CD4-positive, alpha-beta T cell treated with Interleukin-4 for 1 hour (primary cell): ENCODE measurements around the gene CARD16.
A peak's percentile ranks its signal among the peaks of the same experiment; 100 is the strongest.
"Not testable (repeated sequence)": the region's sequence is repeated elsewhere in the genome, so short reads cannot be mapped to it uniquely, and the experiment has no call there.

Experiments used
- DNase-seq, 2 donors: peaks; one replicate each; pipeline ENCODE4 v3.0.0-alpha.2; 2020 to 2022

The CARD16 gene

DNA sequence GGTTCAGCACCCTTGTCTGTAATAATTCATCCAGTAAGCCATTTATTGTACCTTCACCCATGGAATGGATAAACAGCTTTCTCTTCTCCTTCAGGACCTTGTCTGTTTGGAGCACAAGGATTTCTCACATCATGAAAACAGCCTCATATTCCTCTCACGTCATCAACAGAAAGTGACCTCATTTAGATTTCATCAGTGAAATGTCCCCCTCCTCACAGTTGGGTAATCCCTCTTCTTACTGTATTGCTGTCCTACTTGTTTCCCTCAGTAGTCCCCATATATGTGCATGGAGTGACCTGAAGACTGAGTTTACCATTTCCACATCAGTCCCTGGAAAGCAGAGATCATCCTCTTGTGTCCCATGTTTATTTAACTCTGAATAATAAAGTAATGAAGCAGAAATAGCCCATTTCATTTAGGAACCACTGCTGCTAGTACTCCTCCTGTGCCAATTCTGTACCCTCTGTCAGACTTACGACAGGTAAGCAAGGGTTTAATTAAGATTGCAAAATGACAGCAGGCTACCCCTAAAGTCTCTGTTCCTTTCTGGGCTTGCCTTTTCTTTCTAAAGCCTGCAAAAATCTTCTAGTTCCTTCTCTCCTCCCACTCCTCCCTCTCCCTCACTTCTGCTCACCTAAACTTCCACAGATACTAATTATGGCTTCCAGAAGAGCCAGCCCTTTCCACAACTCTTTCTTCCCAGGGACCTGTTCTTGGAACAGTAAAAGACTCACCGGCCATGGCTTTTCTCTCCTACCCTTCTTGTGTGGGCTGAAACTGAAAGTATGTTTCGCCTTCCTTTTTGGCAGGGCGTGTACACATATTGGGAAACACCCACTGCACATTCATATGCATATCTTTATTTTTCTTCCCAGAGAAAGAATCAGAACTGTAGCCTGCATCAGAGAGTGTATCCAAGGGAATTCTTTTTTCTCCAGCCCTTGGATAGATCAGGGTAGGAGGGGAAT is at the start of gene CARD16:
CARD16 (minus strand) TSS at position 779 of the 968 bp plus-strand sequence; CDS start at position 741, 38 bp downstream.
- DNase-seq, result peak; percentile 61 to 69

DNA sequence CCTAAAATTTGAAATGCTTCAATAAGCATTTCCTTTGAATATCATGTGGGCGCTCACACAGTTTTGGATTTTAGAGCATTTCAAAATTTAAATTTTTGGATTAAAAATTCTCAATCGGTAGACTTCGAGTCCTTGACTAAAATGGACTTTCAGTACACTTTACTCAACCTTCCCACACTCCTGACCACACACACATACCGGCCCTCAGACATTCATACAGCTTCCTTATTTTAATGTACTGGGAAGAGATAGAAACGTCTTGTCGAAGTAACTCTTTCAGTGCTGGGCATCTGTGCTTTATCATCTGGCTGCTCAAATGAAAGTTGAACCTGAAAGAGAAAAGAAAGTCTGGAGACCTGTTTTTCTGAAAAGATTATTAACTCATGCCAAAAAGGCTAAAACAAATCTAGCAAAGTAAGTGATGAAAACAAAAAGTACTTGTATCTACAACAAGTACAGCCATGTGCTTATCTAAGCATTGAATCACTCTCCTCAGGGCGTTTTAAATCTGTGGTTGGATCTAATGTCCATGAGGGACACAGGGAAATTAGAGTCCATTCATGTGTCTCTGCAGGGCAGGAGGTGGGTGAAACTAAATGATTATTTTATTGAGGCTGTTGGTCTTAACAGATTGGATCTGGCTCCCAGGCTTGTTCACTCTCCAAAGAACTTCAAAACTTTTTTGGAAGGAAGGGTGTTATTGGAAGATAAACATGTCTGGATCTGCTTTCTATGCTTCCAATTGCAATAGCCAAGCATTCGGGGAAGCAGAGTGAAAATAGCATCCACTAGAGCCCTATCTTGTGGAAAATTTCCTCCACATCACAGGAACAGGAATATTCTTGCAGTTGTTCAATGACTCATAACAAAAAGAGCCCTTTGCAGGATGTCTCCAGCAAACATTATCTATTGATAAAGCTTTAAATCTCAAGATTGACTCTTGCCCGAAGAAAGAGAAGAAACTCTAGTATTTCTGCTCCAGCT is 47.4 kb upstream of the CARD16 start:
- DNase-seq, result no peak

DNA sequence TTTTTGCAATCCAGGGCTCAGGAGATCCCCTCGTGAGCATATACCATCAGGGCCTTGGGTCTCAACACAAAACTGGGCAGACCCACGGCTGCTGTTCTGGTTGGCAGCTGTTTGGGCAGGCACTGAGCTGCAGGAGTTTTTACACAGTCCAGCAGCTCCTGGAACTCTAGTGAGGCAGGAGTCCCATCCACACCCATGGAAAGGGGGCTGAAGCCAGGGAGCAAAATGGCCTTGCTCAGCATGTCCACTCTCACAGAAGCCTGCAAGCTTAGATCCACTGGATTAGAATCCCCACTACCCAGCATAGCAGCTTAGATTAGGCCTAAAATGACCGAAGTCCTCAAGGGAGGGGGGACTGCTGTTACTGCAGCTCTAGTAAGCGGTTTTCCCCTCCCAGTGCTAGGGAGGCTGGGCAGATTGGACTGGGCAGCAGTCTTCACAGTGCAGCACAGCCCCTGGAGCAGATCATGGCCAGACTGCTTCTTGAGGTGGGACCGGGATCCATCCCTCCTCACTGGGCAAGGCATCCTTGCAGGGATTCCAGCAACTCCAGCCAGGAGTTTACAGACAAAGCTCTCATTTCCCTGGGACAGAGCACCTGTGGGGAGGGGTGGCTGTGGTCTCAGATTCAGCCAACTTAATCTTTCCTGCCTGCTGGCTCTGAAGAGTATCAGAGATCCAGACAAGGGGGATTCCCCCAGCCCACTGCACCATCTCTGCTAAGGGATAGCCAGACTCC is 36.4 kb upstream of the CARD16 start:
- no peak for DNase-seq

GRCh38 chr11:105080171-105080906 is 35.2 kb upstream of the CARD16 start:
- not testable (repeated sequence) for DNase-seq

GRCh38 chr11:105078283-105078682 is 33.1 kb upstream of the CARD16 start:
- DNase-seq, result no peak

- DNase-seq, result not testable (repeated sequence)
These were observed 32.1 kb upstream of the CARD16 start for GRCh38 chr11:105077141-105077790.

- no peak for DNase-seq
These were observed 29.0 kb upstream of the CARD16 start for GRCh38 chr11:105074166-105074530.

GRCh38 chr11:105073456-105074165 is 28.5 kb upstream of the CARD16 start:
- DNase-seq, result no peak

DNA sequence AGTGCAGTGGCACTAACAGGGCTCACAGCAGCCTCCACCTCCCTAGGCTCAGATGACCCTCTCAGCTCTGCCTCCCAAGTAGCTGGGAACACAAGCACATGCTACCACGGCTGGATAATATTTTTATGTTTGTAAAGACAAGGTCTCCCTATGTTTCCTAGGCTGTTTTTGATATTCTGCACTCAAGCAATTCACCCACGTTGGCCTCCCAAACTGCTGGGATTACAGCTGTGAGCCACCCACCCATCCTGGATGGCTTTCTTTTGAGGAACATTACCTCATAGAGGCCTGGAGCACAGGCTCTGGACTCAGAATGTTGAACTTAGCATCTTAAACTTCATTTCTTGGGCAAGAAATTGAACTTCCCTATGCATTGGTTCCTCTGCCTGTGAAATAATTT is 26.9 kb upstream of the CARD16 start:
- DNase-seq, result not testable (repeated sequence)

- DNase-seq, result peak in 1 of 2 donors; percentile 82
These were observed 26.1 kb upstream of the CARD16 start for GRCh38 chr11:105071089-105071732.

- DNase-seq, result peak in 1 of 2 donors; percentile 43
These were observed 25.2 kb upstream of the CARD16 start for GRCh38 chr11:105070306-105070705.

GRCh38 chr11:105069749-105070148 is 24.6 kb upstream of the CARD16 start:
- peak in 1 of 2 donors; percentile 19 for DNase-seq

GRCh38 chr11:105063245-105063941 is 18.3 kb upstream of the CARD16 start:
- not testable (repeated sequence) for DNase-seq

DNA sequence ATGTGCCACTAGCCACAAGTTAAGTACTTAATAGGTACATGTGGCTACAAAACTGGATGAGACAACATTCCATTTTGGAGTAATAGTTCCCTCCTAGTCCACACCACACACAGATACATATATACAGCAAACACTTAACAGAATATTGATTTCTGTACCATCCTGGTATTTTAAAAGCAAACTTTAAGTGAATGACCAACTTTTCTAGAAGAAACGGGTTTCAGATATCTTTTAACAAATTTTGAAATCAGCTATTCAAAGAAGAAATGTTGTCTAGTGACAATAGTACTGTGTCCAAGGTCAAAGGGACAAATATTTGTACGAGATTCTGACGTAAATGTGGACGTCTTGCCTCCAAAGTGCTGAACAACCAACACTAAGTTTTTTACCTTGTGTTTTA is 12.3 kb upstream of the CARD16 start:
- no peak for DNase-seq

GRCh38 chr11:105056446-105056845 is 11.3 kb upstream of the CARD16 start:
- no peak for DNase-seq

DNA sequence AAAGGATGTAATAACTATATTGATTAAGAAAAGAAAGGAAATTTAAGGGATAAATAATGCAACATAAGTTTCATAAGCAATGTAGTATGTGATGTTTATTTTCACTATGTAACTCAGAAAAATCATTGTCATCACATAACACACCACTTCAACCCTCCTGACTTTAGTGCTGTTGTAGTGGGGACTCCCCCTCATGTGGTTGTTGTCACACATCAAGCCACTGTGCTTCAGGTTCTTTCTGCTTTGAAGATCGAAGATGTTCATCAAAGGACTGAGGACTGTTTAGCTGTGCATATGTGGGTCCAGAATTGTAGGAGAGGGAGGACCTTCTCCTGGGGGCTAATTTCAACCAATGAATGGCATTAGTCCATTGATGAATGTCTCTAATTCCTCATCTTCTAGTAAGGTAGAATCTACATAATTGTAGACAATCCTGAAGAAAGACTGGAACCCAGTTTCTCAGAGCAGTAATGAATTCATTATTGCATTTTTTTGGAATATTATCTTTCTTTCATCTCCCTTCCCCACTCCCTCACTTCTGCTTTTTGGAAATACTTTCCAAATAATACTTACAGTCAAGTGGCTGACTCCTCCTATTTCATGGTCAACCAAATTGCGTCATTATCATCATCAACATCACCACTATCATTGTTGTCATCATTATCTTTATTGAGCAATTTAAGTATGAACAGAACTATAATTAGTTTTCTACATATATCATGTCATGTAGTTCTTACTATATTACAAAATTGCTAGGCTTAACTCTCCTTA is 9.8 kb upstream of the CARD16 start:
- DNase-seq, result no peak

DNA sequence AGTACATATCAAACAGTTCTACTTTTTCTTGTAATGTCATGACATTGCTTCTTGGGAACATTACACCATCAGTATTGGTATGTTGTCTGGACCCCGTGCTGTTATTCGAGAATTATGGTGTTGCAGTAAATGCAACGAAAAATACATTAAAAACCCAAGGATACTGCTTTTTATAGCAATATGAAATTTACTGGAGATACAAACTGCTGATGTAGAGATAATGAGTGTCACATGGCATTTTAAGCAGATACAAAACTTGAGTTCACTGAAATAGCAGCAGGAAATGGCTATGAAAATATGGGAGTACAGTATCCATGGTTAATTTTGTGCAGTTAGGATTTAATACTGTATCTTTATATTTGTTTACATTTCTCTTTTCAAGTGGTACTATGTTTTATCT is 7.4 kb upstream of the CARD16 start:
- no peak for DNase-seq

GRCh38 chr11:105051559-105051958 is 6.4 kb upstream of the CARD16 start:
- DNase-seq, result no peak

GRCh38 chr11:105049481-105049880 is 4.3 kb upstream of the CARD16 start:
- no peak for DNase-seq
